ENCODE results near the gene MRPS21.

MRPS21 gene

GRCh38 chr1:150281758-150282557 lies 11.7 kb upstream of the MRPS21 start, which contains the start of gene CIART:
CIART (plus strand) TSS chr1:150282554; CDS start chr1:150283268, 714 bp downstream.
- TF ChIP-seq CTCF (conservative IDR thresholded peaks at IDR 0.05), result no peak
- H3K27ac ChIP-seq, result peak within 1 kb of the TSS; percentile 77

- H3K27ac ChIP-seq, result no peak overlapping the region
- no peak for TF ChIP-seq CTCF (conservative IDR thresholded peaks at IDR 0.05)
Observed at GRCh38 chr1:150282558-150282958, 11.1 kb upstream of the MRPS21 start.

GRCh38 chr1:150283260-150283659 lies 10.4 kb upstream of the MRPS21 start:
- TF ChIP-seq CTCF (conservative IDR thresholded peaks at IDR 0.05), result no peak
- H3K27ac ChIP-seq, result no peak overlapping the region

- TF ChIP-seq CTCF (conservative IDR thresholded peaks at IDR 0.05), result no peak
- H3K27ac ChIP-seq, result no peak overlapping the region
Observed at GRCh38 chr1:150288382-150288781, 5.3 kb upstream of the MRPS21 start.

- no peak overlapping the region for H3K27ac ChIP-seq
- TF ChIP-seq CTCF (conservative IDR thresholded peaks at IDR 0.05), result no peak
Observed at GRCh38 chr1:150288822-150289221, 4.8 kb upstream of the MRPS21 start.

- no peak overlapping the region for H3K27ac ChIP-seq
- TF ChIP-seq CTCF (conservative IDR thresholded peaks at IDR 0.05), result no peak
Observed at GRCh38 chr1:150295476-150295875, 1.8 kb downstream of the MRPS21 start.

- no peak for TF ChIP-seq CTCF (conservative IDR thresholded peaks at IDR 0.05)
- no peak overlapping the region for H3K27ac ChIP-seq
Observed at GRCh38 chr1:150299716-150300115, 6.1 kb downstream of the MRPS21 start.
